Neutrophil (primary cell): Measurements from ENCODE around the gene PLAAT2.

Experiments
- H3K27ac ChIP-seq: fragments of 200-600 bp; sonication (generic); 2 replicates; pipeline ENCODE4 v1.5.1; 2016; ENCODE audit warnings: mild to moderate bottlenecking, moderate library complexity
- H3K27me3 ChIP-seq: fragments of 200-600 bp; sonication (generic); 2 replicates; pipeline ENCODE4 v1.6.0; 2016; ENCODE audit warnings: mild to moderate bottlenecking
- H3K36me3 ChIP-seq: fragments of 200-600 bp; sonication (generic); 2 replicates; pipeline ENCODE4 v1.5.1; 2017
- H3K4me1 ChIP-seq, 2 experiments: fragments of 200-600 bp in 1 of 2; sonication (generic) in 1 of 2; 1 replicate in 1 of 2; 2 replicates in 1 of 2; pipeline versions ENCODE4 v1.5.1 to v1.6.1; 2013 to 2016; ENCODE audit warnings: low read depth in 1 of 2, low read length in 1 of 2, mild to moderate bottlenecking in 1 of 2, moderate library complexity in 1 of 2; ENCODE audit not compliant: control insufficient read depth in 1 of 2, insufficient read depth in 1 of 2
- H3K4me3 ChIP-seq, 2 experiments: fragments of 200-600 bp in 1 of 2; sonication (generic) in 1 of 2; 1 replicate in 1 of 2; 2 replicates in 1 of 2; pipeline ENCODE4 v1.5.1; 2013 to 2016; ENCODE audit warnings: low read depth in 1 of 2, low read length in 1 of 2, mild to moderate bottlenecking in 1 of 2, moderate library complexity in 1 of 2
- H3K9me3 ChIP-seq: fragments of 200-600 bp; sonication (generic); 2 replicates; pipeline ENCODE4 v1.5.1; 2016
- CTCF ChIP-seq: fragments of 200-600 bp; sonication (generic); IDR thresholded peaks from 2 replicates; pipeline ENCODE4 v1.5.1; 2016; ENCODE audit warnings: antibody characterized with exemption

The PLAAT2 gene

GRCh38 chr11:63560506-63561180 lies 2.5 kb downstream of the PLAAT2 start:
- TF ChIP-seq CTCF, result no peak
- Histone ChIP-seq H3K9me3 (no peaks in the 10 kb centered on the region), H3K36me3 (no peaks in the 10 kb centered on the region), H3K27ac (no peak overlapping the region), H3K4me3 (no peak overlapping the region), H3K27me3 (no peaks in the 10 kb centered on the region), H3K4me1 (no peaks in the 10 kb centered on the region)

- no peak overlapping the region for H3K27ac ChIP-seq
Measured at GRCh38 chr11:63558459-63559157, 4.6 kb downstream of the PLAAT2 start.

GRCh38 chr11:63557570-63557969 lies 5.6 kb downstream of the PLAAT2 start:
- no peak for TF ChIP-seq CTCF
- Histone ChIP-seq H3K27me3 (no peaks in the 10 kb centered on the region), H3K27ac (no peak overlapping the region), H3K36me3 (no peaks in the 10 kb centered on the region), H3K9me3 (no peaks in the 10 kb centered on the region), H3K4me3 (no peak overlapping the region), H3K4me1 (peaks cover 4 to 5% of the 10 kb centered on the region in 2 experiments)

More at GRCh38 chr11:63558459-63559157, 4.6 kb downstream of the PLAAT2 start:
- Histone ChIP-seq H3K36me3 (no peaks in the 10 kb centered on the region), H3K4me1 (peaks cover 3% of the 10 kb centered on the region in 2 experiments), H3K4me3 (no peak overlapping the region), H3K9me3 (no peaks in the 10 kb centered on the region), H3K27me3 (no peaks in the 10 kb centered on the region)
- TF ChIP-seq CTCF, result no peak

- TF ChIP-seq CTCF, result no peak
- Histone ChIP-seq H3K27ac (no peak overlapping the region), H3K9me3 (no peaks in the 10 kb centered on the region), H3K4me1 (peaks cover 4 to 5% of the 10 kb centered on the region in 2 experiments), H3K4me3 (no peak overlapping the region), H3K27me3 (peaks cover 4% of the 10 kb centered on the region), H3K36me3 (no peaks in the 10 kb centered on the region)
Measured at GRCh38 chr11:63556404-63557013, 6.7 kb downstream of the PLAAT2 start.

GRCh38 chr11:63554877-63555223 lies 8.3 kb downstream of the PLAAT2 start:
- Histone ChIP-seq H3K9me3 (no peaks in the 10 kb centered on the region), H3K27ac (no peak overlapping the region), H3K27me3 (peaks cover 11% of the 10 kb centered on the region), H3K36me3 (no peaks in the 10 kb centered on the region), H3K4me3 (no peak overlapping the region), H3K4me1 (peaks cover 4 to 7% of the 10 kb centered on the region in 2 experiments)
- no peak for TF ChIP-seq CTCF
